Duodenal mucosa (tissue), 2 donors: Measurements from ENCODE around the gene PAFAH1B1.
"Not testable (repeated sequence)": the region's sequence is repeated elsewhere in the genome, so short reads cannot be mapped to it uniquely, and the experiment has no call there.

Experiments
- H3K27ac ChIP-seq: one replicate; pipeline ENCODE4 v1.7.0; 2013; ENCODE audit warnings: low read depth, low read length
- H3K27me3 ChIP-seq, 2 donors: one replicate each; pipeline ENCODE4 v1.7.0; 2013; ENCODE audit warnings: low read length in 2 of 2, control low read depth in 1 of 2; ENCODE audit not compliant: insufficient read depth in 2 of 2, control insufficient read depth in 1 of 2
- H3K36me3 ChIP-seq, 2 donors: one replicate each; pipeline ENCODE4 v1.7.0; 2013; ENCODE audit warnings: low read length in 2 of 2, control low read depth in 1 of 2; ENCODE audit not compliant: insufficient read depth in 2 of 2, control insufficient read depth in 1 of 2
- H3K4me1 ChIP-seq, 2 donors: one replicate each; pipeline ENCODE4 v1.7.0; 2013; ENCODE audit warnings: low read length in 2 of 2, control low read depth in 1 of 2; ENCODE audit not compliant: insufficient read depth in 2 of 2, control insufficient read depth in 1 of 2
- H3K4me3 ChIP-seq, 2 donors: one replicate each; pipeline ENCODE4 v1.7.0; 2013; ENCODE audit warnings: low read length in 2 of 2, low read depth in 1 of 2
- H3K9ac ChIP-seq, 2 donors: one replicate each; pipeline ENCODE4 v1.7.0; 2013; ENCODE audit warnings: low read length in 2 of 2, low read depth in 1 of 2
- H3K9me3 ChIP-seq, 2 donors: one replicate each; pipeline ENCODE4 v1.7.0; 2013; ENCODE audit warnings: low read length in 2 of 2, control low read depth in 1 of 2; ENCODE audit not compliant: control insufficient read depth in 1 of 2

Gene PAFAH1B1

GRCh38 chr17:2592971-2593820 lies at the start of gene PAFAH1B1:
Gene PAFAH1B1 (plus strand): TSS chr17:2593654. CDS start chr17:2638289, 44,635 bp downstream.
- H3K9me3 ChIP-seq, result no peaks in the 10 kb centered on the region
- peak within 1 kb of the TSS; percentile 91 to 98 for H3K4me3 ChIP-seq
- no peaks in the 10 kb centered on the region for H3K36me3 ChIP-seq
- H3K27me3 ChIP-seq, result no peaks in the 10 kb centered on the region
- peak within 1 kb of the TSS; percentile 95 to 97 for H3K9ac ChIP-seq
- H3K4me1 ChIP-seq, result peaks cover 11 to 23% of the 10 kb centered on the region in 2 donors
- peak within 1 kb of the TSS; percentile 97 for H3K27ac ChIP-seq

GRCh38 chr17:2545393-2545792 lies 48.1 kb upstream of the PAFAH1B1 start:
- Histone ChIP-seq H3K36me3 (no peaks in the 10 kb centered on the region), H3K4me3 (no peak overlapping the region), H3K27me3 (no peaks in the 10 kb centered on the region), H3K4me1 (peaks cover 13 to 16% of the 10 kb centered on the region in 2 donors), H3K9ac (no peak overlapping the region), H3K27ac (peak overlapping the region; percentile 77), H3K9me3 (no peaks in the 10 kb centered on the region)

GRCh38 chr17:2547176-2547575 lies 46.3 kb upstream of the PAFAH1B1 start:
- H3K4me3 ChIP-seq, result peak overlapping the region in 1 of 2 donors; percentile 22
- H3K9ac ChIP-seq, result no peak overlapping the region
- H3K36me3 ChIP-seq, result no peaks in the 10 kb centered on the region
- no peaks in the 10 kb centered on the region for H3K9me3 ChIP-seq
- peaks cover 13 to 16% of the 10 kb centered on the region in 2 donors for H3K4me1 ChIP-seq
- H3K27me3 ChIP-seq, result no peaks in the 10 kb centered on the region
- H3K27ac ChIP-seq, result no peak overlapping the region

GRCh38 chr17:2548026-2548425 lies 45.4 kb upstream of the PAFAH1B1 start:
- not testable (repeated sequence) for H3K4me3 ChIP-seq, H3K27ac ChIP-seq

GRCh38 chr17:2549392-2550211 lies 43.9 kb upstream of the PAFAH1B1 start:
- peaks cover 8 to 9% of the 10 kb centered on the region in 2 donors for H3K4me1 ChIP-seq
- H3K27ac ChIP-seq, result no peak overlapping the region
- no peak overlapping the region for H3K9ac ChIP-seq
- H3K27me3 ChIP-seq, result no peaks in the 10 kb centered on the region
- H3K4me3 ChIP-seq, result no peak overlapping the region
- no peaks in the 10 kb centered on the region for H3K9me3 ChIP-seq
- H3K36me3 ChIP-seq, result no peaks in the 10 kb centered on the region

More at GRCh38 chr17:2548026-2548425, 45.4 kb upstream of the PAFAH1B1 start:
- peaks cover 13% of the 10 kb centered on the region in 2 donors for H3K4me1 ChIP-seq
- H3K9me3 ChIP-seq, H3K27me3 ChIP-seq, H3K36me3 ChIP-seq, H3K9ac ChIP-seq: not testable (repeated sequence)

- Histone ChIP-seq H3K4me3 (no peak overlapping the region), H3K27ac (no peak overlapping the region), H3K27me3 (no peaks in the 10 kb centered on the region), H3K9ac (no peak overlapping the region), H3K36me3 (no peaks in the 10 kb centered on the region), H3K4me1 (peaks cover 0 to 8% of the 10 kb centered on the region in 2 donors), H3K9me3 (no peaks in the 10 kb centered on the region)
Observed at GRCh38 chr17:2551493-2551892, 42.0 kb upstream of the PAFAH1B1 start.

GRCh38 chr17:2551928-2552327 lies 41.5 kb upstream of the PAFAH1B1 start:
- no peak overlapping the region for H3K9ac ChIP-seq
- no peaks in the 10 kb centered on the region for H3K27me3 ChIP-seq
- no peaks in the 10 kb centered on the region for H3K36me3 ChIP-seq
- H3K4me3 ChIP-seq, result no peak overlapping the region
- H3K9me3 ChIP-seq, result no peaks in the 10 kb centered on the region
- H3K27ac ChIP-seq, result no peak overlapping the region
- peaks cover 0 to 8% of the 10 kb centered on the region in 2 donors for H3K4me1 ChIP-seq

GRCh38 chr17:2560658-2561057 lies 32.8 kb upstream of the PAFAH1B1 start:
- Histone ChIP-seq H3K9ac (no peak overlapping the region), H3K4me3 (no peak overlapping the region), H3K4me1 (no peaks in the 10 kb centered on the region), H3K27ac (no peak overlapping the region), H3K27me3 (no peaks in the 10 kb centered on the region), H3K36me3 (no peaks in the 10 kb centered on the region), H3K9me3 (peaks cover 0 to 4% of the 10 kb centered on the region in 2 donors)

- no peak overlapping the region for H3K4me3 ChIP-seq
- peaks cover 0 to 4% of the 10 kb centered on the region in 2 donors for H3K9me3 ChIP-seq
- no peaks in the 10 kb centered on the region for H3K27me3 ChIP-seq
- H3K27ac ChIP-seq, result no peak overlapping the region
- H3K4me1 ChIP-seq, result no peaks in the 10 kb centered on the region
- no peak overlapping the region for H3K9ac ChIP-seq
- H3K36me3 ChIP-seq, result no peaks in the 10 kb centered on the region
Observed at GRCh38 chr17:2562162-2562858, 31.1 kb upstream of the PAFAH1B1 start.
